Trophoblast cell (in vitro differentiated cells and primary cell): ENCODE results near the gene TRAF2.

Experiments
- DNase-seq, 2 donors: peaks; one replicate each; pipeline ENCODE4 v3.0.0-alpha.2; 2016
- H2AFZ ChIP-seq: 2 replicates; pipeline ENCODE4 v1.6.1; 2013; ENCODE audit warnings: low read length, moderate library complexity, mild to moderate bottlenecking; ENCODE audit not compliant: insufficient read depth, poor library complexity
- H2AK5ac ChIP-seq: 2 replicates; pipeline ENCODE4 v1.6.1; 2013; ENCODE audit warnings: mild to moderate bottlenecking, low read length
- H2BK120ac ChIP-seq: 2 replicates; pipeline ENCODE4 v1.6.1; 2013; ENCODE audit warnings: low read length, mild to moderate bottlenecking, moderate library complexity; ENCODE audit not compliant: insufficient read depth, poor library complexity
- H2BK12ac ChIP-seq: 2 replicates; pipeline ENCODE4 v1.6.1; 2013; ENCODE audit warnings: mild to moderate bottlenecking, low read length, moderate library complexity
- H2BK5ac ChIP-seq: 2 replicates; pipeline ENCODE4 v1.6.1; 2013; ENCODE audit warnings: low read length, low read depth, moderate library complexity, mild to moderate bottlenecking; ENCODE audit not compliant: poor library complexity
- H3K14ac ChIP-seq: 2 replicates; pipeline ENCODE4 v1.6.1; 2013; ENCODE audit warnings: mild to moderate bottlenecking, low read length
- H3K18ac ChIP-seq: 2 replicates; pipeline ENCODE4 v1.6.1; 2013; ENCODE audit warnings: mild to moderate bottlenecking, low read length
- H3K23ac ChIP-seq: 2 replicates; pipeline ENCODE4 v1.6.1; 2013; ENCODE audit warnings: low read length
- H3K27ac ChIP-seq: 2 replicates; pipeline ENCODE4 v1.5.1; 2013; ENCODE audit warnings: low read depth, mild to moderate bottlenecking, inconsistent platforms, low read length, moderate library complexity
- H3K27me3 ChIP-seq: 2 replicates; pipeline ENCODE4 v1.6.1; 2013; ENCODE audit warnings: inconsistent platforms, mild to moderate bottlenecking, low read length, moderate library complexity; ENCODE audit not compliant: insufficient read depth
- H3K36me3 ChIP-seq, 2 experiments: 1 replicate in 1 of 2; 2 replicates in 1 of 2; pipeline ENCODE4 v1.6.1; 2013; ENCODE audit warnings: low read length in 2 of 2, mild to moderate bottlenecking in 2 of 2, moderate library complexity in 1 of 2; ENCODE audit not compliant: insufficient read depth in 2 of 2, control insufficient read depth in 1 of 2
- H3K4ac ChIP-seq: 2 replicates; pipeline ENCODE4 v1.6.1; 2013; ENCODE audit warnings: low read depth, mild to moderate bottlenecking, low read length, moderate library complexity
- H3K4me1 ChIP-seq, 2 experiments: 1 replicate in 1 of 2; 2 replicates in 1 of 2; pipeline ENCODE4 v1.6.1; 2013; ENCODE audit warnings: low read length in 2 of 2, mild to moderate bottlenecking in 2 of 2, moderate library complexity in 1 of 2; ENCODE audit not compliant: insufficient read depth in 2 of 2, control insufficient read depth in 1 of 2
- H3K4me2 ChIP-seq: 2 replicates; pipeline ENCODE4 v1.6.1; 2013; ENCODE audit warnings: inconsistent platforms, mild to moderate bottlenecking, low read length, moderate library complexity
- H3K4me3 ChIP-seq: 2 replicates; pipeline ENCODE4 v1.5.1; 2013; ENCODE audit warnings: mild to moderate bottlenecking, low read depth, low read length, inconsistent platforms
- H3K79me1 ChIP-seq: one replicate; pipeline ENCODE4 v1.6.1; 2013; ENCODE audit warnings: low read length
- H3K79me2 ChIP-seq: 2 replicates; pipeline ENCODE4 v1.6.1; 2013; ENCODE audit warnings: low read length, mild to moderate bottlenecking; ENCODE audit not compliant: control insufficient read depth, insufficient read depth, poor library complexity
- H3K9ac ChIP-seq: 2 replicates; pipeline ENCODE4 v1.6.1; 2013; ENCODE audit warnings: mild to moderate bottlenecking, low read length
- H3K9me3 ChIP-seq: 2 replicates; pipeline ENCODE4 v1.6.1; 2013; ENCODE audit warnings: low read depth, mild to moderate bottlenecking, control low read depth, inconsistent platforms, low read length; ENCODE audit not compliant: insufficient read depth
- H4K12ac ChIP-seq: 2 replicates; pipeline ENCODE4 v1.6.1; 2013; ENCODE audit warnings: low read depth, mild to moderate bottlenecking, low read length, moderate library complexity
- H4K8ac ChIP-seq: 2 replicates; pipeline ENCODE4 v1.6.1; 2013; ENCODE audit warnings: low read depth, mild to moderate bottlenecking, low read length, moderate library complexity
- H4K91ac ChIP-seq: one replicate; pipeline ENCODE4 v1.6.1; 2013; ENCODE audit warnings: low read depth, mild to moderate bottlenecking, low read length, moderate library complexity
- WGBS: extraction: QIAGEN DNeasy Blood & Tissue Kit; methylation state at CpG from one replicate; pipeline ENCODE4 v1.1.7; 2013; ENCODE audit warnings: missing lambda C conversion rate; ENCODE audit not compliant: insufficient read length, insufficient coverage; ENCODE audit errors: extremely low coverage; 5-methylcytosine and 5-hydroxymethylcytosine counted together

The TRAF2 gene

GRCh38 chr9:136861874-136862457 lies 24.4 kb upstream of the TRAF2 start:
- Histone ChIP-seq H4K91ac (no peak overlapping the region), H2BK12ac (no peak overlapping the region), H3K79me2 (peaks cover 10% of the 10 kb centered on the region), H3K27me3 (no peaks in the 10 kb centered on the region), H3K9ac (no peak overlapping the region), H3K4ac (no peak overlapping the region), H3K18ac (no peak overlapping the region), H2BK120ac (no peak overlapping the region), H3K23ac (no peak overlapping the region), H3K14ac (no peak overlapping the region), H2AK5ac (no peak overlapping the region), H3K27ac (no peak overlapping the region), H3K4me2 (no peak overlapping the region), H2BK5ac (no peak overlapping the region), H3K4me3 (peak overlapping the region; percentile 37), H3K4me1 (peaks cover 6 to 12% of the 10 kb centered on the region in 2 experiments), H3K9me3 (no peaks in the 10 kb centered on the region), H3K36me3 (peaks cover 55 to 63% of the 10 kb centered on the region in 2 experiments), H3K79me1 (peaks cover 4% of the 10 kb centered on the region), H4K12ac (no peak overlapping the region), H2AFZ (no peak overlapping the region), H4K8ac (no peak overlapping the region)
- whole genome bisulfite sequencing: no CpG with 5 or more reads among the region's 26 CpGs
- DNase-seq: no peak

GRCh38 chr9:136862849-136863622 lies 23.3 kb upstream of the TRAF2 start:
- Histone ChIP-seq H3K9ac (no peak overlapping the region), H4K8ac (no peak overlapping the region), H3K79me2 (peaks cover 10% of the 10 kb centered on the region), H3K4me2 (no peak overlapping the region), H4K12ac (no peak overlapping the region), H3K4me1 (peaks cover 6 to 7% of the 10 kb centered on the region in 2 experiments), H3K27me3 (no peaks in the 10 kb centered on the region), H2BK5ac (no peak overlapping the region), H2AK5ac (no peak overlapping the region), H3K18ac (no peak overlapping the region), H3K14ac (no peak overlapping the region), H2BK12ac (no peak overlapping the region), H3K4me3 (no peak overlapping the region), H2BK120ac (no peak overlapping the region), H3K23ac (no peak overlapping the region), H3K36me3 (peaks cover 55 to 63% of the 10 kb centered on the region in 2 experiments), H3K79me1 (peaks cover 4% of the 10 kb centered on the region), H3K9me3 (peaks cover 6% of the 10 kb centered on the region), H2AFZ (no peak overlapping the region), H3K4ac (no peak overlapping the region), H4K91ac (no peak overlapping the region), H3K27ac (no peak overlapping the region)
- DNase-seq: no peak
- WGBS: no CpG with 5 or more reads among the region's 31 CpGs

- Histone ChIP-seq H3K27ac (no peak overlapping the region), H3K9ac (no peak overlapping the region), H4K12ac (no peak overlapping the region), H2BK5ac (no peak overlapping the region), H3K4me1 (peaks cover 6 to 7% of the 10 kb centered on the region in 2 experiments), H2BK120ac (no peak overlapping the region), H3K4me2 (no peak overlapping the region), H3K27me3 (no peaks in the 10 kb centered on the region), H3K36me3 (peaks cover 48 to 56% of the 10 kb centered on the region in 2 experiments), H3K18ac (no peak overlapping the region), H2AFZ (no peak overlapping the region), H3K14ac (no peak overlapping the region), H4K8ac (no peak overlapping the region), H2BK12ac (no peak overlapping the region), H3K9me3 (peaks cover 10% of the 10 kb centered on the region), H3K79me2 (peaks cover 10% of the 10 kb centered on the region), H3K4me3 (no peak overlapping the region), H4K91ac (no peak overlapping the region), H3K23ac (no peak overlapping the region), H3K4ac (no peak overlapping the region), H2AK5ac (no peak overlapping the region), H3K79me1 (peaks cover 4% of the 10 kb centered on the region)
- WGBS: no CpG with 5 or more reads among the region's 12 CpGs
- DNase-seq: no peak
Measured at GRCh38 chr9:136863623-136864273, 22.6 kb upstream of the TRAF2 start.

- Histone ChIP-seq H3K23ac (peak overlapping the region; percentile 81), H3K9ac (peak overlapping the region; percentile 70), H3K4me1 (peaks cover 6 to 7% of the 10 kb centered on the region in 2 experiments), H2AK5ac (no peak overlapping the region), H2BK5ac (no peak overlapping the region), H3K4ac (peak overlapping the region; percentile 82), H3K27me3 (no peaks in the 10 kb centered on the region), H3K36me3 (peaks cover 38 to 45% of the 10 kb centered on the region in 2 experiments), H3K27ac (no peak overlapping the region), H4K8ac (peak overlapping the region; percentile 6), H3K79me1 (peaks cover 4% of the 10 kb centered on the region), H3K18ac (no peak overlapping the region), H3K79me2 (peaks cover 10% of the 10 kb centered on the region), H4K12ac (no peak overlapping the region), H2BK12ac (no peak overlapping the region), H4K91ac (no peak overlapping the region), H2BK120ac (no peak overlapping the region), H2AFZ (no peak overlapping the region), H3K4me2 (peak overlapping the region; percentile 79), H3K14ac (peak overlapping the region; percentile 27), H3K4me3 (peak overlapping the region; percentile 99), H3K9me3 (peaks cover 14% of the 10 kb centered on the region)
- WGBS: no CpG with 5 or more reads among the region's 11 CpGs
- DNase-seq: peak in 1 of 2 donors; percentile 20
Measured at GRCh38 chr9:136865041-136865767, 21.1 kb upstream of the TRAF2 start.
